Body of pancreas (tissue), 4 donors: ENCODE results near the gene FOLR2. TPM values are rescaled to one million over a fixed set of nuclear protein-coding genes. Genes with fewer than 3 reads are reported as not detected.

ENCODE experiments used
- ATAC-seq: fragments of 150-250 bp; one replicate; pipeline ENCODE4 v1.9.1; 2016
- DNase-seq, 4 donors: peaks; one replicate each; pipeline ENCODE4 v3.0.0-alpha.2; 2019
- H3K27ac ChIP-seq, 4 donors: fragments of 200-600 bp; sonication (generic); 1 replicate in 3 of 4; 2 replicates in 1 of 4; pipeline versions ENCODE4 v1.5.1 to v1.6.1; 2016 to 2019; ENCODE audit warnings: mild to moderate bottlenecking in 1 of 4, mixed read lengths in 1 of 4, moderate library complexity in 1 of 4
- H3K27me3 ChIP-seq, 2 donors: fragments of 200-600 bp; sonication (generic); one replicate each; pipeline ENCODE4 v1.6.0; 2016; ENCODE audit warnings: mild to moderate bottlenecking in 1 of 2
- H3K36me3 ChIP-seq, 2 donors: fragments of 200-600 bp; sonication (generic); replicated peaks in 1 of 2; 2 replicates each; pipeline ENCODE4 v1.5.1; 2016; ENCODE audit warnings: low read depth in 2 of 2; ENCODE audit not compliant: insufficient read depth in 1 of 2
- H3K4me1 ChIP-seq: fragments of 200-600 bp; sonication (generic); one replicate; pipeline ENCODE4 v1.6.0; 2016
- H3K4me3 ChIP-seq, 2 donors: fragments of 200-600 bp; sonication (generic); 1 replicate in 1 of 2; 2 replicates in 1 of 2; pipeline ENCODE4 v1.5.1; 2016 to 2019
- H3K9me3 ChIP-seq, 3 donors: fragments of 200-600 bp; sonication (generic); 1 replicate in 2 of 3; 2 replicates in 1 of 3; pipeline ENCODE4 v1.5.1; 2016
- CTCF ChIP-seq, 7 experiments: fragments of 450-650 bp in 4 of 7; fragments of 200-600 bp in 3 of 7; sonication (generic) in 3 of 7; IDR thresholded peaks; one replicate each; pipeline ENCODE4 v1.5.1; 2016 to 2019; ENCODE audit warnings: antibody characterized with exemption in 7 of 7
- POLR2A ChIP-seq, 3 donors: fragments of 450-650 bp; IDR thresholded peaks; one replicate each; pipeline ENCODE4 v1.6.1; 2016; ENCODE audit warnings: antibody characterized with exemption in 3 of 3, mild to moderate bottlenecking in 2 of 3
- WGBS, 2 donors: methylation state at CpG; one replicate each; pipeline ENCODE4 v1.1.5; 2017; 5-methylcytosine and 5-hydroxymethylcytosine counted together
- intact Hi-C: fragments of 100-400 bp; cut with DNase I; formaldehyde crosslinking; loops from one replicate; pipeline ENCODE4 v1.15.1; 2023
- total RNA-seq, 2 donors: library from RNA; depleted of rRNA; stranded (reverse); fragments of >200 nt; gene quantifications; one replicate each; pipeline ENCODE4 v1.1.0, GENCODE V29; 2016

The FOLR2 gene
- total RNA-seq, 2 donors from 2014 or later: 11.4 to 49.1 TPM

- H3K36me3 ChIP-seq: peaks cover 0 to 5% of the 10 kb centered on the region in 2 donors
- H3K27ac ChIP-seq: no peak overlapping the region
- no peak overlapping the region for H3K4me3 ChIP-seq
- WGBS, 2 donors: 67 to 72% methylated on average over 4 of the region's 4 CpGs
- H3K4me1 ChIP-seq: peaks cover 22% of the 10 kb centered on the region
- intact Hi-C loops: no loop called here
- TF ChIP-seq CTCF (IDR thresholded peaks at IDR 0.05) (no peak), POLR2A (IDR thresholded peaks at IDR 0.05) (no peak)
- DNase-seq (no peak), ATAC-seq (no peak)
- no peaks in the 10 kb centered on the region for H3K9me3 ChIP-seq
- peaks cover 0 to 11% of the 10 kb centered on the region in 2 donors for H3K27me3 ChIP-seq
These were observed 19.6 kb downstream of the FOLR2 start for GRCh38 chr11:72236083-72236697.

GRCh38 chr11:72236774-72237111 is 20.1 kb downstream of the FOLR2 start:
- H3K27me3 ChIP-seq: peaks cover 0 to 14% of the 10 kb centered on the region in 2 donors
- H3K36me3 ChIP-seq: peaks cover 0 to 5% of the 10 kb centered on the region in 2 donors
- 73 to 81% methylated on average over 2 of the region's 2 CpGs for WGBS, 2 donors
- H3K27ac ChIP-seq: no peak overlapping the region
- intact Hi-C loops: no loop called here
- ATAC-seq: no peak
- peaks cover 22% of the 10 kb centered on the region for H3K4me1 ChIP-seq
- no peak overlapping the region for H3K4me3 ChIP-seq
- no peaks in the 10 kb centered on the region for H3K9me3 ChIP-seq
- TF ChIP-seq CTCF (IDR thresholded peaks at IDR 0.05) (no peak), POLR2A (IDR thresholded peaks at IDR 0.05) (no peak)
- no peak for DNase-seq

- H3K9me3 ChIP-seq: no peaks in the 10 kb centered on the region
- ATAC-seq (no peak), DNase-seq (no peak)
- peaks cover 22% of the 10 kb centered on the region for H3K4me1 ChIP-seq
- H3K36me3 ChIP-seq: peaks cover 0 to 3% of the 10 kb centered on the region in 2 donors
- 81 to 85% methylated on average over 7 to 20 of the region's 22 CpGs for WGBS, 2 donors
- no peak overlapping the region for H3K27ac ChIP-seq
- peaks cover 0 to 17% of the 10 kb centered on the region in 2 donors for H3K27me3 ChIP-seq
- intact Hi-C loops: no loop called here
- no peak overlapping the region for H3K4me3 ChIP-seq
- TF ChIP-seq CTCF (IDR thresholded peaks at IDR 0.05) (no peak), POLR2A (IDR thresholded peaks at IDR 0.05) (no peak)
These were observed 20.7 kb downstream of the FOLR2 start for GRCh38 chr11:72237112-72237931.

GRCh38 chr11:72238040-72238450 is 21.5 kb downstream of the FOLR2 start:
- DNase-seq (peak; percentile 61 to 62 (median 62)), ATAC-seq (peak; percentile 65)
- Histone ChIP-seq H3K36me3 (peaks cover 0 to 2% of the 10 kb centered on the region in 2 donors), H3K4me1 (peaks cover 22% of the 10 kb centered on the region), H3K27me3 (peaks cover 0 to 19% of the 10 kb centered on the region in 2 donors), H3K27ac (no peak overlapping the region), H3K4me3 (no peak overlapping the region), H3K9me3 (no peaks in the 10 kb centered on the region)
- intact Hi-C loops: no loop called here
- no peak for TF ChIP-seq POLR2A (IDR thresholded peaks at IDR 0.05)
- peak in 6 of 7 experiments; percentile 61 to 76 (median 64) for TF ChIP-seq CTCF (IDR thresholded peaks at IDR 0.05)
- WGBS, 2 donors: 36 to 39% methylated on average over 9 to 16 of the region's 16 CpGs
